AG08395 (cell line): ENCODE measurements around the gene CRYBG2.
A peak's percentile ranks its signal among the peaks of the same experiment; 100 is the strongest.
"Not testable (repeated sequence)": the region's sequence is repeated elsewhere in the genome, so short reads cannot be mapped to it uniquely, and the experiment has no call there.

Source experiments
- DNase-seq: peaks from one replicate; pipeline ENCODE4 v3.0.0; 2012; ENCODE audit warnings: mixed read lengths, low spot score

The CRYBG2 gene, protein sequence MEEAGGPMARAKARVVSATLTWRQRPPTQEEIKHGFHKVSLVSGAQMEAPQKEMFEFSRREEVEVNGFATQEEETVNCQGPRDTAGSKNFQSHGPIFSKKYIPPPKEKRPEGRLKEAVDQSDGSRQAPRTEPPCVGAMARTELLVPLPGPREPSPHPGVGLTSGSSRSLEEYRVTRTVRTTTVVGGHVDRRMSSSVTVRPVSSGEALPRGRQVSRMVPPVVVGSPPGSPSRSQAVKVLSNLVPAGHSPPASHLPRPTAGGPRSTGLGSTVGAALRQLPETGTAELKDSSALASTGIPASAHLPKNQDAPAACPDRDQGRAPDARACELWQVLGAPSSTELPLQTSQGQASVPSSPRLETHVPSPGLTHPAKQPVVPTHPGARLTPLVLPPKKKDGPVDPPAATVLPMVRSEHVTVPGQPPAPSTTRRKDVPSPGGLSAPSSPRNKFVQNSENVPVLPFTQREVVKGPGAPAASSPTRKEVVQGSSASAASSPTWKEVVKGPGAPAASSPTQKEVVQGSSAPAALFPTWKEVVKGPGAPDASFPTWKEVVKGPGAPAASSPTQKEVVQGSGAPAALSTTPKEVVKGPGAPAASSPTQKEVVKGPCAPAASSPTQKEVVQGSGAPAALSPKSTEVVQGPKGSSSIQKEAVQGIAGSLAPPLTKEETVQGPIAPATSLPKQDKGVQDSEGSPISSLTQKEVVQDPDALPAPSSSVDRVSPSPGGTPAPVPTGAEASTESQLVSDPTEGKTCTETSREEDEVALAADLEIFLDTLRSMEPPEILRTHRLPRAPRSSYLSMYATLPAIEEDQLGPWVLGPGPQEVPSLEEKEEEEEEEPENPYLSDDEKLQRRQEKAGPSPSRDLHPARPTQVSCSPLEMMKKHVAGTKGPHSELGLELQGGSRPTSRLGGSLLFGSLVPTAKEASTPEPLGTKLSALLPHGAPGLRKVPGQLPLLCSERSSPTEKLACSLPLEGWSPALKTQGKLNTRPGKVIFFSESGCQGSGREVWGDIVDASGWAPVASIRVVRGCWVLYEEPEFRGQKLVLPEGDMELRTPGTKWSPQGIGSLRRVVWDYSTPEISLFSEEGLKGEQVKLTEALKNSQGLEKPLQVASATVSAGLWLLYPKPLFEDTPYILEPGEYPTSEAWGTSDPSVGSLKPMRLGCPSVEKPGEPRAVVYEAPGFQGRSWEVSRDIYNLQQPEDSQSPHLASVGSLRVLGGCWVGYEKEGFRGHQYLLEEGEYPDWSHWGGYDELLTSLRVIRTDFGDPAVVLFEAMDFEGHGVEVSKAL (N-terminal part only)

DNA sequence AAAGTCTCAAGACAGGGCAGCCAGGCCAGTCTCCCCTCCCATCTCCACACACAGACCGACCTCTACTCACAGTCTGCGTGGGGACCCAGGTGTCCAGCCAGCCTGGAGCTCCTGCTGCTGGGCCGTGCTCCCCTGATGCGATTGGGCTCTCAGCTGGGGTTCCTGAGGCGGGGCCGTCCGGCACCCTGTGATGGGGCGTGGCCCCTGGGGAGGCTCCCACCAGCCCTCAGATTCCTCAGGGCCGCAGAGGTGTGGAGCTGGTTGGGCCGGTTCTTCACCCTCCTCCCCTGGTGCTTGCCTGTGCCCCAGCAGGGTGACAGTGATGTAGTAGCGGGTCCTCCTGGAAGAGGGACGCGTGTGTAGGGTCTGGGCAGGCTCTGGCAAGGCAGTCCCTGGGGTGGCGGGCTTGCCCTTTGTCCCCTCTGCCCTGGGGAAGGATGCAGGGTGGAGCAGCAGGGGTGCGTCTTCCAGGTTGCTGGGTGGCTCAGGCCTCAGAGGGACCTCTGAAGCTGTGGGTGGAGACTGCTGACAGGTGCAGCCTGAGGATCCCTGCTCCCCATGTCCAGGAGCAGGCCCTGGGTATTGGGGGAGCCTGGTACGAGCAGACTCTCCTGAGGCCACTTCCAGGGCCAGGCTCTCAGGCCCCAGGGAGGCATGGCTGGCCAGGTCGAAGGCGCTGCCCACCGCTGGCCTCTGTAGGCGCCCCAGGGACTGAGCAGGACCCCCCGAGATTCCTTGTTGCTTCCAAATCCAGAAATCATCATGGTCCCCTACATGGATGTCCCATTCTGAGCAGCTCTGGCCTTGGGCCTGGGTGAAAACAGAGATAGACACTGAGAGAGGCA, at the start of gene CRYBG2:
Gene CRYBG2, minus strand, starts transcription at position 155 of the 845 bp plus-strand sequence. CDS start 7,473 bp downstream, outside the sequence.
- DNase-seq: no peak

DNA sequence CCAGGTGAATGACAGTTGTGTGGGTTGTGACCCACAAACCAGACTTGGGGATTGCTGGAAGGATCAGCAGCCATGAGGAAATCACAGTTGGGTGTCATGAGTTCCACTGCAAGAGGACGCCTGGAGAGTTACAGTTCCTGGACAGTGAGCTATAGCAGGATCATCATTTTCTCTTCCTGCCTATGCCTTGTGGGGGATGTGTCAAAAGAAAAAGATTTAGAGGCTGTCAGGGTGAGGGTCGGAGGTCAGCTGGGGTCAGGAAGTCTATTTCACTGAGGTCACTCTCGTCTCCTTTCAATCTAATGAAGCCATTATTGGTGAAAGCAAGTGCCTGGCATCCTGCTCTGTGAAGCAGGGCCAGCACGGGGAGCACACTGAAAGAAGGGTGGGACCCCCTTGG, 49.7 kb upstream of the CRYBG2 start:
- no peak for DNase-seq

DNA sequence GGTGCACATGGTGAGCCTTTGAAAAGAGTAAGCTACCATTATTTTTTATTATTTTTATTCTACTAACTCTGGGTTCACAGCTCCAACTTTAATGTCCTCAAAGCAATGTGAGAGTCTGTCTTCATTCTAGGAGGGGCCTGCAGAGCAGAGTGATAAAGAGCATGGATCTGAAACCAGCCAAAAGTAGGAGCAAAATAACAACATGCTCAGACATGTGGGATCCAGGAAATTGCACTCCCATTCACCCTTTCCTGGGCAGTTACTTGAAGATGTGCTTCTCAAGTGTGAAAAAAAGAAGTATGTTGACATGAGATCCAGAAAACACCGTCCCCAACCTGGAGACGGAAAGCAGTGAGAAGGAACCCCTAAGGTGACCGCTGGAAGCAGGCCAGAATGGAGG, 48.0 kb upstream of the CRYBG2 start:
- no peak for DNase-seq

DNA sequence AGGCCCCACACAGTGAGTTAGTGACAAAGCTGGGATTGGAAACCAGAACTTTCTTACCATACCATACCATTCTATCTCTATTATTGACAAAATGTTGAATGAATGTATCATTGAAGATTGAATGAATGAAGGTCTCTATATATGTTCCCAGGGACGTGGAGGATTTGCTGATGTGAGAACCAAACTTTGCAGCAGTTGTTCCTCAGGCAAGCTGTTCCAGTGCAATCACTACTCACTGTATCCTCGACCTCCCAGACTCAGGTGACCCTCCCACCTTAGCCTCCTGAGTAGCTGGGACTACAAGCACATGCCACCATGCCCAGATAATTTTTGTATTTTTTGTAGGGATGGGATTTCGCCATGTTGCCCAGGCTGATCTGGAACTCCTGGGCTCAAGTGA, 45.1 kb upstream of the CRYBG2 start:
- no peak for DNase-seq

DNA sequence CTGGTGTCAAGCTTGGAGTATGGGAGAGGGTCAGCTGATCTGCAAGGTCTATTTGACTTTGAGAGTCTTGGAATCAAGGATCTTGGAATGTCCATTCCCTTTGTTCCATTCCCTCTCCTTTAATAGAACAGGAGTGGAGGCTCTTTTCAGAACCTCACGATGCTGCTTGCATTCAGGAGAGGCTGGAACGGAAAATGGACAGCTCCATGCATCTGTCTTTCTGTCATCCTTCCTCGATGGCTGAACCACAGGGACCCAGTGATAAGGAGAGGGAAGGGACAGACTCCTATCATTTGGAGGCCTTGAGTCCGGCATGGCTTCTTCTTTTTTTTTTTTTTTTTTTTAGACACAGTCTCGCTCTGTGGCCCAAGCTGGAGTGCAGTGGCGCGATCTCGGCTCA, 41.8 kb upstream of the CRYBG2 start:
- DNase-seq: no peak

DNA sequence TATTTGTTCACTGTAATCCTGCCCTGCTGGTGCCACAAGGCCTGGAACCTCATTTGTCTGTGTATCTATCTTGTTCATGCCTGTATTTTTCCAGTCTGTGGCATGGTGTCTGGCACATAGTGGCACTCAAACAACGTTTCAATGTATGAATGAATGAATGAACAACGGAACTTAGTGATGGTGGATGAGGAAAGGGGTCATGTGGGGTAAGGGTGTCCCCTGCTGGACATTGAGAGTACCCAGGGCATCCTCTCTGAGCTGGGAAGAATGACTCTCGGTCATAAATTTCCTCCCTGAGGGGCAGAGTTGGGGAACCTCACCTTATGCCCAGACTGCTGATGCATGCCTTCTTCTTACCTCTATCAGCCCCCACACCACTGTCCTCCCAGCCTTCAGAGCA, 37.5 kb upstream of the CRYBG2 start:
- DNase-seq: peak; percentile 75

DNA sequence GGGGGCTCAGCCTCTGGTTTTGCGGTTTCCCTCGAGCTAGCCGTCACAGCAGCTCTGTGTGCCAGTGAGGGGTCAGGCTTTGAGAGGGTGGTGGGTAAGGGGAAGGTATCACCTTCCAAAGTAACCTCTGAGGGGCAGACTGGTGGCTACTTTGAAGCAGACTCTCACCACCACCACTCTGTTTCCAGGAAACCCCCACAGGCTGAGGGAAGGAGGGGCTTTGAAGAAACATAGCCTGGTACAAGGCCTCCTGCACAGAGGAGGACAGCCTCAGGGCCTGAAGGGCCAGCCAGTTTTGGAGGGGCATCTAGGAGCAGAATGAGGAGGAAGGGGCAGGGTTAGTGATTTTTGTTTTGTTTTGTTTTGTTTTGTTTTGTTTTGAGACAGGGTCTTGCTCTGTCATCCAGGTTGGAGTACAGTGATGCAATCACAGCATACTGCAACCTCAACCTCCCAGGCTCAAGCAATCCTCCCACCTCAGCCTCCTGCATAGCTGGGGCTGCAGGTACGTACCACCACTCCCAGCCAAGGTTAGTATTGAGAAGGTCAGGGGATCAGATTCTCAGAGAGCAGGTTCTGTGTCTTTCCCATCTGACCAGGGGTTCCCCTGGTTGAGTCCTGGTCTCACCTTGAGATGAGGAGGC, 35.8 kb upstream of the CRYBG2 start:
- DNase-seq: no peak

DNA sequence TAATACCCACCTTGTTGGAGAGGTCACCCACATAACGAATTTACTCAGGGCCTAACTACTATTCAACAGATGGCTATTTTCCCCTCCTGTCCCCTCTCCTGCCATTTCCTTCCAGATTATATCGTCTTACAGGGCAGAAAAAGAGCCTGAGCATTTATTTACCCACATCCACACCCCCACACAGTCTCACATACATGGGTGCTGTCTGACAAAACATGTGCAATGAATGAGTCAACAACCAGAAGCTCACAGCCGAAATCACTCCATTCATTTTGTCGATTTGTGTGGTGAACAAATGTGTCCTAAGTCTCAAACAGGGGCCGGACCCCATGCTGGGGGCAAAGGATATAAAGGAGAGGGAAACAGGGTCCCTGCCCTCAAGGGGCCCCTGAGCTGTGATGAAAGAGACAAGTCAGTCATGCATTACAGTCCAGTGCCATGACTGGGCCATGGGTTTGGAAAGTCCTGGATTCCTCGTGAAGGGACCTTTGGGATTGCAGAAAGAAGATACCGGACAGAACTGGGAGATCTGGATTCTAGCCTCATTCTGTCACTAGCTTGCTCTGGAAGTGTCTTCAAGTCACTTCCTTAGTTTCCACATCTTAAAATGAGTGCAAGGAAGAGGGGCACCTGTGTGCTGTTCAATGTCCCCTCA, 35.0 kb upstream of the CRYBG2 start:
- no peak for DNase-seq

DNA sequence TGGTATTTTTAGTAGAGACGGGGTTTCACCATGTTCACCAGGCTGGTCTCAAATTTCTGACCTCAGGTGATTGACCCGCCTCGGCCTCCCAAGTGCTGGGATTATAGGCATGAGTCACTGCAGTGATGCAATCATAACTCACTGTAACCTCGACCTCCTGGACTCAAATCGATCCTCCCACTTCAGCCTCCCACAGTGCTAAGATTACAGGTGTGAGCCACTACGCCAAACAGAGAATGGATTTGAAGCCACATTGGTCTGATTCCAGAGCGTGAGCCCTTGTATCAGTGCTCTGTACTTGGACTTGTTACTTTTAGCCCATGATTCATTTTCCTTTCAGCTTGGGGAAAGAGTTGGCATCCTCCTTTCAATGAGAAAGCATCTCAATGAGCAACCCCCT, 33.5 kb upstream of the CRYBG2 start:
- DNase-seq: no peak

DNA sequence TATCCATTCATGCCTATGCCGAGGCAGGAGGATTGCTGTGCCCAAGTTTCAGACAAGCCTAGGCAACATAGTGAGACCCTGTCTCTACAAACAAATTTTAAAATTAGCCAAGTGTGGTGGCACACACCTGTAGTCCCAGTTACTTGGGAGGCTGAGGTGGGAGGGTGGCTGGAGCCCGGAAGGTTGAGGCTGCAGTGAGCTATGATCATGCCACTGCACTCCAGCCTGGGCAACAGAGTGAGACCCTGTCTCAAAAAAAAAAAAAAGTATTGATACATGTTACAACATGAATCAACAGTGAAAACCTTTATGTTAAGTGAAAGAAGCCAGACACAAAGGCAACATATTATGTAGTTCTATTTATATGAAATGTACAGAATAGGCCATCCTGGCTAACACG, 31.1 kb upstream of the CRYBG2 start:
- not testable (repeated sequence) for DNase-seq

DNA sequence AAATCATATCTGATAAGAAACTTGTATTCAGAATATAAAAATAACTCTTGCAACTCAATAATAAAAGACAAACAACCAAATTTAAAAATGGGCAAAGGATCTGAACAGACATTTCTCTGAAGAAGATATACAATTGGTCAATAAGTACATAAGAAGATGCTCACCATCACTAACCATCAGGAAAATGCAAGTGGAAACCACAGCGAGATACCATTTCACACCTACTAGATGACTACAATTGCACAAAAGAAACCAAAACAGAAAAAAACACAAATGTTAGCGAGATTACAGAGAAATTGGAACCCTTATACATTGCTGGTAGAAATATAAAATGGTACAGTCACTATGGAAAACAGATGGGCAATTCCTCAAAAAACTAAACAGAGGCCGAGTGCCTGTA, 30.1 kb upstream of the CRYBG2 start:
- no peak for DNase-seq

DNA sequence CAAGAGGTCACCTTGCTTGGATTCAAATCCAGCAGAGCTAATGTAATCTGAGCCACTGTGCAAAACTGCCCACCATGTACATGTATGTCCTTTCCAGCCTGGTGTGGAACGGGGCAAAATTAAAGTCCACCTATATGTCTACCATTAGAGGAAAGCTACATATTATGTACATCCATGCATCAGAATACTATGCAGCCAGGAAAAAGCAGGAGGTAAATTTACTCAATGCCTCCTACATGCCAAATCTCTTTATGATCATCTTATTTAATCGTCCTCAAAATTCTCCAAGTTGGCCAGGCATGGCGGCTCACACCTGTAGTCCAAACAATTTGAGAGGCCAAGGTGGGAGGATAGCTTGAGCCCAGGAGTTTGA, 24.9 kb upstream of the CRYBG2 start:
- DNase-seq: no peak

DNA sequence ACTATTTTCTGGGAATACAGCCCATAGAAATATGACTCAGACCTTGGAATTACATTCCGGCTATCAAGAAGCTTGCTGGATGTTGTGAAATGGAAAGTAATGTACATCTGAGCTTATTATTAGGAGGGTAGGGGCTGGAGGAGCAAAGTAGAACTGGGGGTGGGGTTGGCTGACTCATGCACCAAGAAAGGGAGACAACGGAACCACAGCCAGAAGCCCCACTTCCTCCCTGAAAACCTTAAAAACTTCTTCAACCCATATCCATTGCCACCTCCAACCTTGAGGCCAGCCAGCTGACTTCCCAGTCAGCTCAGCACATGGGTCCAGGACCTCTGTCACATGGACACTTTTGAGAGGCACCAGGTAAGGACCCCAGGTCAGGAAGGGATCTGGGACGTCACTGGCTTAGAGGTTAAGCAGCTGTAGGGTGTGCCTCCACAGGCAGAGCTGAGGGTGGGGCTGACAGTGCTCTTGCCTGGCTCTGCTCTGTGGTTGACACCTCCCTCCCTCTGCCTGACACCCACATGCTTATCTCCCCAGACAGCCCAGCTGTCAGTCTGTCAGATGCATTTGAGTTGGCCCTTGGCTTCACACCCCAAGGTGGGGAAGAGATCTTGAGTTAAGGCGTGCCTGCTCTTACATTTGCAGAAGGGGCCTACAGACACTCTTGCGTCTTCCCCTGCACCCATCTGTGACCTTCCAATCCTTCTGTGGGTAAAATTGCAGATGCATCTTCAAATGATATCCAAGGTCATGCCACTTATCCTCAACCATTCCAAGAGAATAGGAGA, 24.4 kb upstream of the CRYBG2 start:
- peak; percentile 94 for DNase-seq

DNA sequence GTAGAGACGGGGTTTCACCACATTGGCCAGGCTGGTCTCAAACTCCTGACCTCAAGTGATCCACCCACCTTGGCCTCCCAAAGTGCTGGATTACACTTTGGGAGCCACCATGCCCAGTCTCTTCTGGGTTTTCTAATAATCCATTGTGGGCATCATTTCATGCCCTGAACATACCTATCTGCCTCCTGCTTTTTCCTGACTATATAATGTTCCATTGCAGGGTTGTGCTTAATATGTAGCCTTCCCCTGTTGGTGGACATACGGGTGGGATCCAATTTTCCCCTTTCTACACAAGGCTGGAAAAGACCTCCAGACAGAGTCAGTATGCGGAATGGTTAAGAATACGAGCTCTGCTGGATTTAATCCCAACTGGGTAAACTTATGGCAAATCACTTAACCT, 22.1 kb upstream of the CRYBG2 start:
- DNase-seq: no peak

DNA sequence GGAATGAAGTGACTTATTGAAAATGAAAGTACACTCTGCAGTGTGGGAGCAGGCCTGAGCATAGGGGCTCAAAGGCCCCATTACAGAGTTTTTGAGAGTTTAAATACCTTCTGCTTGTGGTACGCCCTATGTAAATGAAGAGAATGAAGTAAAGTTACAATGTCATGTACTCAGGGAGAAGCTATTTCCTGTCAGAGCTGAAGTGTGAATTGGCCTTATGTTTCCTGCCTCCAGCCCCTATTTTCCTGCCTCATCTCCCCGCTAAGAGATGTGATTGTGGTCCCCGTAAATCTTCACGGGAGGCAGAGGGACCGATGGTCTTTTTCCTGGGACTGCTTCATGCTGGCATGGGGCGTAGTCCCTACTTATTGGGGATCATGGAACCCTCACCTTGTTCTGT, 21.2 kb upstream of the CRYBG2 start:
- no peak for DNase-seq

DNA sequence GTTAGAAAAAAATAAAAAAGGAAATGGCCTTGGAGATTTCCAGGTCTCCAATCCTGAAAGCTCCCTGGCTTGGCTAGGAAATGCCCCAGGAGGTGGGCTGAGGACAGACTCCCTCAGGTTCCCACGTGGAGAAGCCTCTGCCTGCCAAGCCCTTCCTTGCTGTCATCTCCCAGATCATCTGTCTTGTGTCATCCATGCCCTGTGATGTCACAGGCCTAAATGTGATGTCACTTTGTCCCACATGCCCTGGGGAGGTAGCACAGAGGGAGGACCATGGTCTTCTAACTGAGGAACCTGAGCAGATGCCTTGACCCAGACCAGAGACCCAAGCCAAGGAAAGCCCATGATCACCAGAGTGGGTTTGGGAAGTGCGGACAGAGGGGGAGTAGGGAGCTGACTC, 20.4 kb upstream of the CRYBG2 start:
- not testable (repeated sequence) for DNase-seq

DNA sequence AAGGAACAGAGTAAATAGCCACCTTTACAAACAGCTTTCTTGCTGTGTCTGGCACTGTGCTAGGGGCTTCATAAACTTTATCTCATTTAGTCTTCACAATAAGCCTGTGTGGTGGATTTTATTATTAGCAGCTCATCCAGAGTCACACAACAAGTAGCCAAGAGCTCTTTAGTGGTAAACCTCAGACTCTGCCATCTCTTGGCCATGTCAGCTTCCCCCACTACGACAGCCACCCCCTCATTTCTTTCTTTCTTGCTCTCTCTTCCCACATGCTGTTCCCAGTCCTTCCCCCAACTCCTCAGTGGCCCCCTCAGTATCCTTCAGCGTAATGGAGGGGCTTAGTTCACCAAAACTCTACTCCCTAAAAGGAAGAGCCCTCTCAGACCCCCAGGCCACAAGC, 19.9 kb upstream of the CRYBG2 start:
- no peak for DNase-seq

DNA sequence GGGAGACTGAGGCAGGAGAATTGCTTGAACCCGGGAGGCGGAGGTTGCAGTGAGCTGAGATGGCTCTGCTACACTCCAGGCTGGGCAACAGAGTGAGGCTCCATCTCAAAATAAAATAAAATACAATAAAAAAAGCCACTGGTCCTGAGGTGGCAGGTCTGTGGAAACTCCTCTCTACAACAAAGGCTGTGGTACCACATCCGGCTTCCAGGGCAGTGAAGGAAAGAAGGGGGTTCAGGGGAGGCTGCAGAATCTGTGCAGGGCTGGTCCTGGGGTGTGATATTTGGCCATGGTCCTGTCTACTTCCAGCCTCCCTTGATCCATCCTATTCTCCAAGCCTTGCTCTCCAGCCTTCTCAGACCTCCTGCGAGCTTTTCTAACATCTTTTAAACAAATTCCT, 19.4 kb upstream of the CRYBG2 start:
- DNase-seq: no peak

DNA sequence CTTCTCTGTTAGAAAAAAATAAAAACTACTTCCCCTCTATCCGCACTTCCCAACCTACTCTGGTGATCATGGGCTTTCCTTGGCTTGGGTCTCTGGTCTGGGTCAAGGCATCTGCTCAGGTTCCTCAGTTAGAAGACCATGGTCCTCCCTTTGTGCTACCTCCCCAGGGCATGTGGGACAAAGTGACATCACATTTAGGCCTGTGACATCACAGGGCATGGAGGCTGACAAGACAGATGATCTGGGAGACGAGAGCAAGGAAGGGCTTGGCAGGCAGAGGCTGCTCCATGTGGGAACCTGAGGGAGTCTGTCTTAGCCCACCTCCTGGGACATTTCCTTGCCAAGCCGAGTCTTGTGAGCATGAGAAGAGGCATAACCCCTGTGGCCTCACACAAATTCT, 18.7 kb upstream of the CRYBG2 start, which contains the start of gene ZNF683:
Gene ZNF683, minus strand, starts transcription at position 140 of the 400 bp plus-strand sequence. CDS start 4,179 bp downstream, outside the sequence.
- DNase-seq: not testable (repeated sequence)
